HG02973 (cell line): ENCODE data around the gene PGA4.

Experiments
- ATAC-seq: cut with Tn5 transposase; IDR thresholded peaks from one replicate; pipeline ENCODE4 v1.9.1; 2021; ENCODE audit warnings: moderate library complexity; ENCODE audit not compliant: unreplicated experiment

The PGA4 gene

GRCh38 chr11:61277186-61278000 is 55.2 kb downstream of the PGA4 start:
- no peak for ATAC-seq

- no peak for ATAC-seq
Observed at GRCh38 chr11:61278001-61278470, 55.9 kb downstream of the PGA4 start.

- ATAC-seq: no peak
Observed at GRCh38 chr11:61279934-61280659, 58.0 kb downstream of the PGA4 start.

- ATAC-seq: no peak
Observed at GRCh38 chr11:61280883-61281580, 58.9 kb downstream of the PGA4 start.
